Esophagus squamous epithelium (tissue), 5 donors: ENCODE results near the gene TRAPPC10. TPM values are rescaled to one million over a fixed set of nuclear protein-coding genes. Genes with fewer than 3 reads are reported as not detected.

ENCODE experiments used
- DNase-seq: peaks from one replicate; lab custom pipeline; 2025; lab: John Stamatoyannopoulos, UW
- H3K27ac ChIP-seq, 4 donors: fragments of 200-600 bp; sonication (generic); one replicate each; pipeline ENCODE4 v1.5.1; 2016 to 2019; ENCODE audit warnings: mild to moderate bottlenecking in 1 of 4
- H3K27me3 ChIP-seq, 4 donors: fragments of 200-600 bp; sonication (generic); 1 replicate in 3 of 4; 2 replicates in 1 of 4; pipeline versions ENCODE4 v1.5.1 to v1.6.0; 2017 to 2021; ENCODE audit warnings: antibody characterized with exemption in 1 of 4
- H3K36me3 ChIP-seq, 3 donors: fragments of 200-600 bp; sonication (generic); one replicate each; pipeline ENCODE4 v1.5.1; 2016 to 2019
- H3K4me1 ChIP-seq, 3 donors: fragments of 200-600 bp; sonication (generic); one replicate each; pipeline ENCODE4 v1.5.1; 2017 to 2019
- H3K4me3 ChIP-seq, 4 donors: fragments of 200-600 bp; sonication (generic); 1 replicate in 3 of 4; 2 replicates in 1 of 4; pipeline ENCODE4 v1.5.1; 2016 to 2019; ENCODE audit warnings: mild to moderate bottlenecking in 2 of 4, moderate library complexity in 1 of 4
- H3K9me3 ChIP-seq, 3 donors: fragments of 200-600 bp; sonication (generic); one replicate each; pipeline ENCODE4 v1.5.1; 2016 to 2019
- CTCF ChIP-seq, 6 experiments: fragments of 450-650 bp in 4 of 6; fragments of 200-600 bp in 2 of 6; sonication (generic) in 2 of 6; IDR thresholded peaks; one replicate each; pipeline ENCODE4 v1.5.1; 2016 to 2019; ENCODE audit warnings: antibody characterized with exemption in 6 of 6, mild to moderate bottlenecking in 4 of 6, moderate library complexity in 4 of 6
- POLR2A ChIP-seq, 4 donors: fragments of 450-650 bp; IDR thresholded peaks; one replicate each; pipeline ENCODE4 v1.6.1; 2017; ENCODE audit warnings: antibody characterized with exemption in 4 of 4, mild to moderate bottlenecking in 4 of 4, moderate library complexity in 3 of 4
- WGBS, 2 donors: methylation state at CpG; one replicate each; pipeline ENCODE4 v1.1.5; 2018; 5-methylcytosine and 5-hydroxymethylcytosine counted together
- intact Hi-C: fragments of 100-400 bp; cut with DNase I; formaldehyde crosslinking; loops from one replicate; pipeline ENCODE4 v1.15.0; 2022
- total RNA-seq, 4 donors: library from RNA; depleted of rRNA; stranded (reverse); fragments of >200 nt; gene quantifications; one replicate each; pipeline ENCODE4 v1.1.0, GENCODE V29; 2016
- donor health status: DM: yes; HTN: yes; CAD: no.

Gene TRAPPC10
- total RNA-seq, 4 donors from 2014 or later, result 16.8 to 26.6 (median 20.7) TPM

GRCh38 chr21:44053567-44053966 lies 41.5 kb downstream of the TRAPPC10 start:
- intact Hi-C loops, result loop anchor here (5.0 kb wide), 1 partner anchor 36 kb away; no protein-coding TSS in a partner anchor

GRCh38 chr21:44054710-44055109 lies 42.6 kb downstream of the TRAPPC10 start:
- H3K36me3 ChIP-seq, result peaks cover 0 to 96% (median 15%) of the 10 kb centered on the region in 3 donors
- peak overlapping the region in 1 of 4 donors; percentile 56 for H3K27ac ChIP-seq
- no peak overlapping the region for H3K4me3 ChIP-seq
- intact Hi-C loops, result loop anchor here (5.0 kb wide), 1 partner anchor 37 kb away; no protein-coding TSS in a partner anchor
- no peaks in the 10 kb centered on the region for H3K9me3 ChIP-seq
- no peak for DNase-seq
- H3K4me1 ChIP-seq, result peaks cover 0 to 16% (median 6%) of the 10 kb centered on the region in 3 donors
- WGBS, 2 donors, result 87% methylated on average over 5 of the region's 5 CpGs
- no peaks in the 10 kb centered on the region for H3K27me3 ChIP-seq
- TF ChIP-seq POLR2A (IDR thresholded peaks at IDR 0.05) (no peak), CTCF (IDR thresholded peaks at IDR 0.05) (no peak)

More at GRCh38 chr21:44053567-44053966, 41.5 kb downstream of the TRAPPC10 start:
- no peak for DNase-seq
- peaks cover 0 to 94% (median 15%) of the 10 kb centered on the region in 3 donors for H3K36me3 ChIP-seq
- H3K27ac ChIP-seq, result no peak overlapping the region
- H3K27me3 ChIP-seq, result no peaks in the 10 kb centered on the region
- H3K9me3 ChIP-seq, result no peaks in the 10 kb centered on the region
- TF ChIP-seq POLR2A (IDR thresholded peaks at IDR 0.05) (no peak), CTCF (IDR thresholded peaks at IDR 0.05) (no peak)
- peaks cover 0 to 16% (median 6%) of the 10 kb centered on the region in 3 donors for H3K4me1 ChIP-seq
- H3K4me3 ChIP-seq, result no peak overlapping the region
- WGBS, 2 donors, result 99 to 100% methylated on average over 9 of the region's 9 CpGs

- WGBS, 2 donors, result 93 to 96% methylated on average over 9 of the region's 9 CpGs
- TF ChIP-seq POLR2A (IDR thresholded peaks at IDR 0.05), result no peak
- TF ChIP-seq CTCF (IDR thresholded peaks at IDR 0.05), result no peak
- Histone ChIP-seq H3K27ac (no peak overlapping the region), H3K4me3 (no peak overlapping the region), H3K36me3 (peaks cover 0 to 96% (median 20%) of the 10 kb centered on the region in 3 donors), H3K4me1 (peaks cover 0 to under 1% (median 0%) of the 10 kb centered on the region in 3 donors), H3K9me3 (no peaks in the 10 kb centered on the region), H3K27me3 (no peaks in the 10 kb centered on the region)
- intact Hi-C loops, result no loop called here
- no peak for DNase-seq
Observed at GRCh38 chr21:44057055-44057454, 44.9 kb downstream of the TRAPPC10 start.

- no peaks in the 10 kb centered on the region for H3K27me3 ChIP-seq
- no peak overlapping the region for H3K4me3 ChIP-seq
- TF ChIP-seq POLR2A (IDR thresholded peaks at IDR 0.05), result no peak
- no peak for TF ChIP-seq CTCF (IDR thresholded peaks at IDR 0.05)
- H3K27ac ChIP-seq, result no peak overlapping the region
- intact Hi-C loops, result no loop called here
- no peaks in the 10 kb centered on the region for H3K9me3 ChIP-seq
- H3K4me1 ChIP-seq, result no peaks in the 10 kb centered on the region
- no peak for DNase-seq
- 91 to 95% methylated on average over 14 to 15 of the region's 15 CpGs for WGBS, 2 donors
- peaks cover 0 to 98% (median 20%) of the 10 kb centered on the region in 3 donors for H3K36me3 ChIP-seq
Observed at GRCh38 chr21:44057960-44058651, 46.0 kb downstream of the TRAPPC10 start.

- TF ChIP-seq POLR2A (IDR thresholded peaks at IDR 0.05) (no peak), CTCF (IDR thresholded peaks at IDR 0.05) (no peak)
- intact Hi-C loops, result no loop called here
- Histone ChIP-seq H3K36me3 (peaks cover 0 to 98% (median 24%) of the 10 kb centered on the region in 3 donors), H3K4me1 (no peaks in the 10 kb centered on the region), H3K9me3 (no peaks in the 10 kb centered on the region), H3K4me3 (no peak overlapping the region), H3K27me3 (no peaks in the 10 kb centered on the region), H3K27ac (no peak overlapping the region)
- no peak for DNase-seq
- 92% methylated on average over 12 of the region's 12 CpGs for WGBS, 2 donors
Observed at GRCh38 chr21:44058652-44058964, 46.5 kb downstream of the TRAPPC10 start.
